ENCODE data around the gene HSD17B13.
"Not testable (repeated sequence)": the region's sequence is repeated elsewhere in the genome, so short reads cannot be mapped to it uniquely, and the experiment has no call there.

The HSD17B13 gene

DNA sequence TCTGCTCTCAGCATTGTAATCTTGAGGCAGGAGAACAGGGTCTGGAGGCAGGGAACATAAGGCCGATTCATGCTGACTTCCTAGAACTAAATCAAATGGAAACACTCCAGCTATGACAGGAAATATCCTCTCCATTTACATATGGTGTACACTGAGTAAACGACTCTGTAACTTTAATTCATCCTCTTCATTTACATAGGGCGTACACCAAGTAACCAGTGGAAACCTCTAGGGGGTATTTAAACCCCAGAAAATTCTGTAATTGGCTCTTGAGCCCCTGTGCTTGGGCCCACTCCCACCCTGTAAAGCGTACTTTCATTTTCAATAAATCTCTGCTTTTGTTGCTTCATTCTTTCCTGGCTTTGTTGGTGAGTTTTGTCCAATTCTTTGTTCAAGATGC is 7.7 kb downstream of the HSD17B13 start:
- not testable (repeated sequence) for DNase-seq

DNA sequence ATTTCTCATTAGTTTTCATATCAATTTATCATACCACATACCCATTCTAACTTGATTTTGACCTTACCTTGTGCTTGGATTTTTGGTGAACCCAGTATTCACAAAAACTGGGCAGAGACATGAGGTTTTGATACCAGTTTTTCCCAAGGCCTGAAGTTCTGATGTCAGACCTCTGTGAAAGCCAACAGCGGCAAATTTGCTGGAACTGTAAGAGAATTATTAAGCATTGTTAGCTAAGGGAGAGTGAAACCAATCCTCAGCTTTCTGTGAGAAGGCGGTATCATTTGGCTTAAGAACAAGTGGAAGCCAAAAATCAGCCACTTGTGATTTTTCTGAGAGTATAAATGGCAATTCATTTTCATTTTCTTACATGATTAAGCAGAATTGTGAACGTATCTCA is 8.9 kb downstream of the HSD17B13 start:
- no peak for DNase-seq

DNA sequence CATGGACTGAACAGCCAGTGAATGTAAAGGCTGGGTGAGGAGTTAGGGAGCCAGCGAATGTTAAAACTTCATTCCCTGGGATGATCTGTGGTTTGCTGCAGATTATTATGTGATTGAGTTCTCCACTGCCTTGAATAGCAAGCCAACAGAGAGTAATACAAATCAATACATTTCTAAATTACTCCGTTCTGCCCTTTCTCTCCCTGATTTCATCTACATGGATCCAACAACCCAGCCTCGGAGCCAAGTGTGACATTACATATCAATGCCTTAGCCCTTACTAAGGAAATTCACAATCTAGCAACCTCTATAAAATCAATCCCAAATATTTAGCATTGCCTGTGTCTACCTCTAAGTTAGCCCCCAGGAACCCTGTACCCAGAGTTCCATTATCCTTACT is 11.0 kb downstream of the HSD17B13 start:
- no peak for DNase-seq

DNA sequence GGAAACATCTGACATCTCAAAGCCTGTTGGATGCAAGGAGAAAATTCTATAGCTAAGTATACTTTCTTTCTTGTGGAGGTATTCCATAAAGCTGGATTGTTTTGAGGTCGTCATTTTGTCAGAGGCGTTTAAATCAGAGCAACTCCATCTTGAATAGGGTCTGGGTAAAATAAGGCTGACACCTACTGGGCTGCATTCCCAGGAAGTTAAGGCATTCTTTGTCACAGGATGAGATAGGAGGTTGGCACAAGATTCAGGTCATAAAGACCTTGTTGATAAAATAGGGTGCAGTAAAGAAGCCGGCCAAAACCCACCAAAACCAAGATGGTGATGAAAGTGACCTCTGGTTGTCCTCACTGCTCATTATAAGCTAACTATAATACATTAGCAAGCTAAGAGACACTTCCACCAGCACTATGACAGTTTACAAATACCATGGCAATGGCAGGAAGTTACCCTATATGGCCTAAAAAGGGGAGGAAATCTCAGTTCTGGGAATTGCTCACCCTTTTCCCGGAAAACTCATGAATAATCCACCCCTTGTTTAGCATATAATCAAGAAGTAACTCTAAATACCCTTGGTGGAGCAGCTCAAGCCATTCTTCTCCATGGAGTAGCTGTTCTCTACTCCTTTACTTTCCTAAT is 11.9 kb downstream of the HSD17B13 start:
- DNase-seq, result no peak

DNA sequence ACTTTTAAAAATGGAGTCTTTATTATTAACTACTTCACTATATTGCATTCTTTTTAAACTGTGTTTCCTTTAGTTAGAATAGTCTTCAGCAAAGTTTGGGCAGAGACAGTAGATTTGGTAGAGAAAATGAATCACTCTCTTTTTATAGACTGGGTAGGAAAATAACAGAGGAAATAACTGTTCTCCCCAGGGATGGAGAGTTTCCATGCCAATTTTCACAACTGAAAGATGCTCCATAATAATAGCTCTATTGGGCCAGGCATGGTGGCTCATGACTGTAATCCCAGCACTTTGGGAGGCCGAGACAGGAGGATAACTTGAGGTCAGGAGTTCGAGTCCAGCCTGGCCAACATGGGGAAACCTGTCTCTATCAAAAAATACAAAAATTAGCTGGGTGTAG is 13.1 kb downstream of the HSD17B13 start:
- peak; percentile 4 for DNase-seq

DNA sequence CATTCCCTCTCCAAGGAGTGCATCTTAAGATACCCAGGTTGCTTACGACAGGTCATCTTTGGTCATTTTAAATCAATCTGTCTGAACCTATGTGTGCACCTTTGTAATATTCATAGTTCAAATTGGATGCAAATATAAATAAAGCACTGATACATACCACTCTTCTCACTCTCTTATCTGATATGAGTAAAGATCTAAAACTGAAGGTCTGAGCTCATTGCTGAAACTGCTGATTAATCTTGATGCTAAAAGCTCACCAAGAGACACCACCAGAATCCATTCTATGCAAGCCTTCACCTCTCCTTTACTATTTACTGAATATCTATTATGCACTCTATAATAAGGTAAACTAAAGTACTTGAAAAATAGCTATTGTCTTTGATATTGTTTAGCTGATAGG is 16.6 kb downstream of the HSD17B13 start:
- no peak for DNase-seq

DNA sequence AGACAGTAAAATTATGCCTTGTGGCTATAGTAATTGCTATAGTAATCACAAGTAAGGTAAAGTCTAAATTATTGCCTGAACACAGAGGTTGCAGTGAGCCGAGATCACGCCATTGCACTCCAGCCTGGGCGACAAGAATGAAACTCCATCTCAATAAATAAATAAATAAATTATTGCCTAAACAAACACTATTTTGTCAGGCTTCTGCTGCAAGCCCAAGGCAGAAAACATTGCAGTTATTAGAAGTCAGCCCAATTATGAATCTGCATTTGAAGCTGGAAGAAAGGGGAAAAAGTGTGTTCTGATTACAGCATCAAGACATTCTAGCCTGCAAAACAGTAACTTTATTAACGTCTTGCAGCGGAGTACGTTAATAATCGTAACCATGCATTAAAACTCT is 17.1 kb downstream of the HSD17B13 start:
- DNase-seq, result no peak

DNA sequence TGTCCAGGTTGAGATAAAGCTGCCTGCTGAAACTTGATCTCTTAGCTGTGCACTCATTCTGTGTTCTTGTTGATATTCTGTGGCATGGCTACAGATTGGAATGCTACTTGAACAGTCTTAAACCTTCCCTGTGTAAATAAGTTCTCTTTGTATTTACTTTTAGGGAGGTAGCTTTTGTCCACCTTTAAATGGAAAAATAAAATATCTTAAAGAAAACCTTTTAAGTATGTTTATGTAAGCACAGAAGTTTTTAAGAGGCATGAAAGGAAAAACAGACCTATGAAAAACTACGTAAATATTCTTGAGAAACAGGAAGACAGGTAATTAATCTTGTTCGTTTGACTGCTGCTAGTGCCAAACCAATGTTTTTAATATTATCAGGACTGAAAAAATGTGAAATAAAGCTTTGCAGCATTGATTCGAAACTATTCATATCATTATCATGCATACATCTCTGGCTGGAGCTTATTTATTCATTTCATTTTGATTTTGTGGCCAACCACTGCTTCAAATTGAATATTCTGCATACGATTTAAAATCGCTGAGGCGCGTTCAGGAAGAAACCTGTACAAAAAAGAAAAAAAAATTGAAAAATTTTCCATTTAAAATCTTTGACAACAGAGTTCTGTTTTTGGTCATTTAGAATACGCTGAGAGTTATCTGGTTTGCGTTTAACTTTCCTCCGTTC is 17.8 kb downstream of the HSD17B13 start:
- DNase-seq, result no peak

DNA sequence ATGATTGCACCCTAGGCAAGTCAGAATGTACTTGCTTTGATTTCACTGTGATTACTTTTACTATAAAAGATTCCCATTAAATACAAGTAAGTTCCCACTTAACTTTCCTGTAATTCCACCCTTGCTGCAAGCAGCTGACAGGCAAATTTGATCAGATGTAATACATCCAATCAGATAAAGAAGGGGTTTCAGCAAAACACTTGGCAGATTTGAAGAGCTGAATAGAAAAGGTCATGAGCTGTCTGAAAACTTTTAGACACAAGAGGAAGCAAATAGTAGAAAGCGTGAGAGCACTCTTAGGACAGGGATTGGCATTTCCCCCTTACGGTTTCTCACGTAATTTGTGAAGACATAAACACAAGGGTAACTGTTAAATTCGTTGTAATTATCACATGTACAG is 22.8 kb downstream of the HSD17B13 start:
- no peak for DNase-seq

DNA sequence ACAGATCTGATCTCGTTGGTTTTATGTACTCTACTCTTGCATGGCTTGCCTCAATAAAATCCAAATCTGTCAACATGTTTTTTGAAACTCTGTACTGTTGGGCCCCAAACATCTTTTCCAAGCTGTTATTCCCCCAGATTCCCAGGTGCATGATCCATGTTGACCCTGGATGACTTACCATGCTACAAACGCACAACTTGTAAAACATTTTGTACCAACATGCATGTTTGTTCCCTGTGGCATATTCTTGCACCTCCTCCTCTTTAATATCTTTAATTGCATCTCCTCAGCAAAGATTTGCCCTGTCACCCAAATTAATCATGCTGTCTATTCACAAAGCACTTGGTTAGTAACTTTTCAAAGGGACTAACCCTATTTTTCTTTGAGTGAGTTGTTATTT is 24.3 kb downstream of the HSD17B13 start:
- DNase-seq, result no peak

DNA sequence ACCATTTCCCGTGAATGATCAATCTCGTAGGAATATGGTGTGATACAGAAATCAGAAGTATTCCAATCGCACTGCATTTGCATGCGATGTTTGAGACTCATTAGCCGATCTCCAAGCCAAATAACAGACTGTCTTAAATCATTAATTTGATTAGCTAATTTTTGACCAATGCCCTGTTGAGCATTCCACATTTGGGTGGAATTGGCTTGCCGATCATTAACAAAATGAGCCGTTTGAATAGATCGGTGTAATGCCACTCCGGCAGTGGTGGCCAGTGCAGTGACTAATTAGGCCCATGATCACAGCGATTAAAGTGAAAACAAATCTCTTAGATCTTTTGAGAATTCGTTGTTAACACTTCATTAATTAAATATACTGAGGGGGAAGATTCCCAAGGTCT is 27.8 kb downstream of the HSD17B13 start:
- not testable (repeated sequence) for DNase-seq

DNA sequence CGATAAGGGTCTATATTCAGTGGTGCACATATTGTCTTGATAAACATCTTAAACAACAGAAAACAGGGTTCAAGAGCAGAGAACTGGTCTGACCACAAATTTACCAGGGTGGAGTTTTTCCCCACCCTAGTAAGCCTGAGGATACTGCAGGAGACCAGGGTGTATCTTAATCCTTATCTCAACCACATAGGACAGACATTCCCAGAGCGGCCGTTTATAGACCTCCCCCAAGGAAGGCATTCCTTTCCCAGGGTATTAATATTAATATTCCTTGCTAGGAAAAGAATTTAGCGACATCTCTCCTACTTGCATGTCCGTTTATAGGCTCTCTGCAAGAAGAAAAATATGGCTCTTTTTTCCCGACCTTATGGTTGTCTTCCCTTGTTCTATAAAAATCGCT is 28.8 kb downstream of the HSD17B13 start:
- not testable (repeated sequence) for DNase-seq

DNA sequence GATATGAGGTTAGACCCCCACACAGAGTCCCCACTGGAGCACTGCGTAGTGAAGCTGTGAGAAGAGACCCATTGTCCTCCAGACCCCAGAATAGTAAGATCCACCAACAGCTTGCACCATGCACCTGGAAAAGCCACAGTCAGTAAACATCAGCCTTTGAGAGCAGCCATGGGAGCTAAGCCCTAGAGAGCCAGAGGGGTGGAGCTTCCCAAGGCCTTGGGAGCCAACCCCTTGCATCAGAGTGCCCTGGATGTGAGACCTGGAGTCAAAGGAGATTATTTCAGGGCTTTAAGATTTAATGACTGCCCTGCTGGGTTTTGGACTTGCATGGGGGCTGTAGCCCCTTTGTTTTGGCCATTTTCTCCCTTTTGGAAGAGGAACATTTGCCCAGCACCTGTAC is 35.7 kb downstream of the HSD17B13 start:
- no peak for DNase-seq

DNA sequence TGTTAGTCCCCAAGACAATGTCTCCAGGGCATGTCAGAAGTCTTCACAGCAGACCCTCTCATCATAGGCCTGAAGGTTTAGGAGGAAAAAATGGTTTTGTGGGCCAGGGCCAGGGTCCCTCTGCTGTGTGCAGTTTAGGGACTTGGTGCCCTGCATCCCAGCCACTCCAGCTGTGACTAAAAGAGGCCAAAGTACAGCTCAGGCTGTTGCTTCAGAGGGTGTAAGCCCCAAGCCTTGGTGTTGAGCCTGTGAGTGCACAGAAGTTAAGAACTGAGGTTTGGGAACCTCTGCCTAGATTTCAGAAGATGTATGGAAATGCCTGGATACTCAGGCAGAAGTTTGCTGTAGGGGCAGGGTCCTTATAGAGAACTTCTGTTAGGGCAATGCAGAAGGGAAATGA is 38.4 kb downstream of the HSD17B13 start:
- DNase-seq, result not testable (repeated sequence)

DNA sequence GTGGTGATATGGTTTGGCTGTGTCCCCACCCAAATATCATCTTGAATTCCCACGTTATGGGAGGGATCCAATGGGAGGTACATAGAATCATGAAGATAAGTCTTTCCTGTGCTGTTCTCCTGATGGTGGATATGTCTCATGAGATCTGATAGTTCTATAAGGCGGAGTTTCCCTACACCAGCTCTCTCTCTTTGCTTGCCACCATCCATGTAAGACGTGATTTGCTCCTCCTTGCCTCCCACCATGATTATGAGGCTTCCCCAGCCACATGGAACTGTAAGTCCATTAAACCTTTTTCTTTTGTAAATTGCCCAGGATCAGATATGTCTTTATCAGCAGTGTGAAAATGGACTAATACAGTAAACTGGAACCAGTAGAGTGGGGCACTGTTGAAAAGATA is 39.5 kb downstream of the HSD17B13 start:
- no peak for DNase-seq

DNA sequence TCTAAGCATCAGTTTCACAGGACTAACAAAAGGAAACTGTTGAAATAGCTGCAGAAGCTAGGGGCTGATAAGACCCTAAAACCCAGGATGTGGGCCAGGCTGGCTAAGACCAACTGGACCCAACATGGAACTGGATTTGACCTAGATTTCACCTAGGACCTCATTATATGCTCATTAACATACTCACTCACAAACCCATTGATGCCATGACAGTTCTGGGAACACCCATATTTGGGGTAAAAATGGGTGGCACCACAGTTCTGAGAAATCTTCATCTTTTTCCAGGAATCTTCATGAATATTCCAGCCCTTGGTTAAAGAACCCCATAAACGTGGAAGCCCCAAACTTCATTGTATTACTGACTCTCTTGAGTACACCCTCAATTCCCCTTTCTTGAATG is 41.1 kb downstream of the HSD17B13 start:
- DNase-seq, result no peak

DNA sequence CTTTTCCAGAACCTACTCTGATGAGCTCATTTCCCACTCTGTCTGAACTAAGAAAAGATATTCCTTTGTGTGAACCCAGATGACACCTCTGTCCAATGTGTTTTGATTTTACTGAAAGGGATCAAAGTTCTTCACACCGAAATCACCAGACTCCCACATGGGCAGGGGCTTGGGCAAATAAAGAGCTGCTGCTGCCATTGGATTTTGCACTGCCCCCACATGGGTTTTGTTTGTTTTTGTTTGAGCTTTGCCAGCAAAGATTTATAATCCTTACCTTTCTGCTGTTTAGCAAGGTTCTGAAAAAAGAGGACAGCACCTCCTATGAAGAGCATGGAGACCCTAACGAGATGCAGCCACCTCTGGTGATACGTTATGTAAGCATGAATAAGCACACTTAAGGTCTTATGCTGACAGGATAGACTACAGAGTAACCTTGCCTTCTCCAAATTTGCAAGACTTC is 44.3 kb downstream of the HSD17B13 start:
- DNase-seq, result no peak

DNA sequence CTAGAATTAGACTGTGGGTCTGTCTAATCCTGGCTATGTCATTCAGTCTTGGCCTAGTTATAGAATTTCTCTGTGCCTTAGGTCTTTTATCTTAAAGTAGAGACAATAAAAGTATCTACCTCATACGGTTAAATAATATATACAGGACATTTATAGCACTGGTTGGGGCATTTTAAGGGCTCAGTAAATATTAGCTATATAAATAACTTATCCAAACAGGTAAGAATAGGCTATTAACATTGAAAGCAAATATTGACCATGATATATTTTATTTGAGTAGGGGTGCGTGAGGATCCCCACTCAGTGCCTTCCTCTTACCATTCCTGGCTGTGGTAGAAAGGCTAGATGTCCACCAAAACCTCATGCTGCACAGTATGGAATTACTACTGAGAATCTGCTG is 47.4 kb downstream of the HSD17B13 start:
- DNase-seq, result no peak

DNA sequence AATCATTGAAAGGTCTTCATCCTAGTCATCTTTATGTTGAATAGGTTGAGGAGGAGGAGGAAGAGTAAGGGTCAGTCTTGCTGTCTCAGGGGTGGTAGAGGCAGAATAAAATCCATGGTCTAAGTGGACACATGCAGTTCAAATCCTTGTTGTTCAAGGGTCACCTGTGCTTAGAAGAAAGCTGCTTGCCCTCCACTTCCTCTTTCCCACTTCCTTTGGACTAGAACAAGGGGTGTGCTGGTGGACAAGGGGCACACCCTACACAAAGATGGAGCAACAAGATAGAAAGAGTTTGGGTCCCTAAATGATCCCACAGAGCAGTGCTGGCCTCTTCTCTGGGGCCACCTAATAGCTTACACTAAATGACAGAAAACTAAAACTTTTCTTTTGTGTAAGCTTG is 47.9 kb downstream of the HSD17B13 start:
- DNase-seq, result no peak

DNA sequence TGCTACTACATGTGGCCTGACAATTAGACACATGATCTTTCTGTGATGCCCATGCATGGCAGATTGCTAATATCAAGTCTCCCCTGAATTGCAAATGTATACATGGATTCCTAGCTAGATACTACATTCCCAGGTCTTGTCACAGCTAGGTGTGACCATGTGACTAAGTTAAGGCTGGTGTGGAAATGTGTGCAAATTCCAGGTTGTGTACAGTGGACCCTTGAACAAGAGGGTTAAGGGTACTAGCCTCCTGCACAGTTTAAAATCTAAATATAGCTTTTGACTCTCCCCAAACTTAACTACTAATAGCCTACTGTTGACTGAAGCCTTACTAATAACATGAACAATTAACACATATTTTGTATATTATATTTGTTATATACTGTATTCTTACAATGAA is 48.4 kb downstream of the HSD17B13 start:
- DNase-seq, result no peak

DNA sequence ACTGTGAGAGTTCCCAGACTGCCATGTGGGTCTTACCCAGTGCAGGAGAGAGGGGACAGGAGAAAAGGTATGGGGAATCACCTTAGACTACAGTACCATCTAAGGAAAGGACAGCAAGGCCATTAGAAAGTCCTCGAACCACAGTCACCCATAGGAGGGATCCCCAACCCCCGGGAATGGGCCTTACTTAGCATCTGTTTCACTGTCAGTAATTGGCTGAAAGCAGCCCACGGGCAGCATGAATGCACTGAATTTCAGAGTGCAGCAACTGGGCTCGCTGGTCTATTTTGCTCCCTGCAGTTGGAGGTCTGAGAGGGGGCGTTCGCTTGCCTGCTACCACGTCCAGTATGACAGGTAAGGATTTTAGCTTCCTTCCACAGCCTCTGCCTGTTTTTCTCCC is 51.9 kb downstream of the HSD17B13 start:
- no peak for DNase-seq

DNA sequence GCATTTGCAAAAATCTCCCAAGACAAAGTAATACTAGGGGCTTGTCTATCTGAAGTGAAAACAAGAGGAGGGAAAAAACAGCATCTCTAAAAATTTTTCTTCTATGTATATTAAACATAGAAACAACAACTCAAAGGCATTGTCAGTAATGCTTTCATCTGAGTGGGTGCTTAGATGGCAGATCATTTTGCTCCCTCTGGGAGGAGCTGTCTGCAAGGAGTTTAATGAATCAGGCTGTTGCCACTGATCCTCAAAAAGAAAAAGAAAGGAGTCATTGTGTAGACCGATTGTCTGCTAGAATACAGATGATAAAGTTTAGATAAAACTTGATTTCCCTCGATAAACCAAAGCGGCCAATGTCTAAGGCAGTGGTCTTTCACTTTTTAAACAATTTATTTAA is 52.5 kb downstream of the HSD17B13 start:
- DNase-seq, result peak; percentile 25

DNA sequence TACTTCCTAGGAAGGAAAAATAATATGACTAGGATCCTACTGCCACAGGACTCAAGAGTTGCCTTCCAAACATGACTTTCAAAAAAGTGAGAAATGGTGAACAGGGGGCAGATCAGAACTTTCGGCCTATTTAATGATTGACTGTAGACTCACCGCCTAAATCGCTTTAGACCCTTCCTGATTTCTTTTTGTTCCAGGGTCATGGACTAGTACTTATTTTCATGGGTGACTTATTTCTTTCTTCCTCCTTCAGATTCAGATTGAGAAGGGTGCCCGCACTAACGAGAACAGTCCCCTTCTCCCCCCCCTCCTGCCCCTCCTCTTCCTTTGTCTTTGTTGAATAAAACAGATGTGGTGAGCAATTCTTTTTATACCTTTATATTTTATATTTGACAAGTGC is 54.3 kb downstream of the HSD17B13 start:
- no peak for DNase-seq

DNA sequence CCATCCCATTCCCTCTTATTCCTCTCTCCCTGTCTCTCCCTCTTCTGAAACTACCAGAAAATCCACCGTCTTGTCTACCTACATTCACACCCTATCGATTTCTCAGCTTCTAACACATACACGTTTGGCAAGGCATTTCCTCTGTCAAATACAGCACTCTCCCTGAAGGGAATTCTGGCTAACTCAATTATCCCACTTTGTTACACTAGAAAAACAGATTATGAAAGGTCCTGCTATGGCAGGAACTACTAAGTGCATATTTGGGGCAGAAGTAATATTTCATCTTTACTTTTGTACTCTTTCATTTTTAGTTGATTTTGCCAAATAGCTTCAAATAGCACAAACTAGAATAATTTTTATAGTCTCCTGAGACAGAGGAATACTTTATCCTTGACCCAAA is 55.7 kb downstream of the HSD17B13 start:
- DNase-seq, result no peak

DNA sequence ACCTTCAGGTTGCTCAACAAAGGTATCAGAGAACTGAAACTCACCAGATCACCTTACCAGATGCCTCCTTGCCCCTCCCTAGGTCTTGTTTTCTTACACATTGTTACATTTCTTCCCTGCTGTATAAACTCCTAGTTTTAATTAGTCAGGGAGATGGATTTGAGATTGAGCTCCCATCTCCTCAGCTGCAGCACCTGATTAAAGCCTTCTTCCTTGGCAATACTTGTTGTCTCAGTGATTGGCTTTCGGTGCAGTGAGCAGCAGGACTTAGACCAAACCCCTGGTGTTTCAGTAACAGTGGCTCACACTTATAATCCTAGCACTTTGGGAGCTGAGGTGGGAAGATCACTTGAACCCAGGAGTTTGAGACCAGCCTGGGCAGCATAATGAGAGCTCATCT is 59.8 kb downstream of the HSD17B13 start:
- DNase-seq, result no peak
